Fibroblast of skin of left quadriceps (primary cell): Measurements from ENCODE around the gene CLCNKB.
"Not testable (repeated sequence)": the region's sequence is repeated elsewhere in the genome, so short reads cannot be mapped to it uniquely, and the experiment has no call there.

ENCODE experiments used
- DNase-seq, 2 experiments: peaks; one replicate each; pipeline ENCODE4 v3.0.0-alpha.2; 2013; ENCODE audit warnings: low read depth in 2 of 2

CLCNKB gene

GRCh38 chr1:16032388-16033102 lies 11.0 kb upstream of the CLCNKB start:
- DNase-seq: peak; percentile 58 to 64

GRCh38 chr1:16033103-16033632 lies 10.4 kb upstream of the CLCNKB start:
- DNase-seq: not testable (repeated sequence)

- DNase-seq: not testable (repeated sequence)
These were observed 7.1 kb upstream of the CLCNKB start for GRCh38 chr1:16036461-16036860.

GRCh38 chr1:16038620-16038912 lies 5.0 kb upstream of the CLCNKB start:
- DNase-seq: no peak

GRCh38 chr1:16039871-16040270 lies 3.7 kb upstream of the CLCNKB start:
- DNase-seq: not testable (repeated sequence)

GRCh38 chr1:16041200-16041599 lies 2.4 kb upstream of the CLCNKB start:
- DNase-seq: no peak

- DNase-seq: no peak
These were observed 1.5 kb upstream of the CLCNKB start for GRCh38 chr1:16042096-16042495.

- not testable (repeated sequence) for DNase-seq
These were observed 928 bp upstream of the CLCNKB start for GRCh38 chr1:16042654-16043053.

GRCh38 chr1:16043950-16044349 lies 368 bp downstream of the CLCNKB start:
- no peak for DNase-seq

- no peak for DNase-seq
These were observed 3.3 kb downstream of the CLCNKB start for GRCh38 chr1:16046842-16047241.

GRCh38 chr1:16047791-16048475 lies 4.4 kb downstream of the CLCNKB start:
- no peak for DNase-seq

GRCh38 chr1:16048573-16049189 lies 5.1 kb downstream of the CLCNKB start:
- peak; percentile 21 to 33 for DNase-seq

- DNase-seq: no peak
These were observed 6.7 kb downstream of the CLCNKB start for GRCh38 chr1:16050328-16050727.

GRCh38 chr1:16051039-16051438 lies 7.5 kb downstream of the CLCNKB start:
- DNase-seq: no peak

GRCh38 chr1:16051949-16052348 lies 8.4 kb downstream of the CLCNKB start:
- not testable (repeated sequence) for DNase-seq

- DNase-seq: no peak
These were observed 10.4 kb downstream of the CLCNKB start for GRCh38 chr1:16053781-16054502.

GRCh38 chr1:16054598-16055540 lies 11.3 kb downstream of the CLCNKB start:
- DNase-seq: no peak

GRCh38 chr1:16055613-16056520 lies 12.3 kb downstream of the CLCNKB start:
- DNase-seq: peak; percentile 31 to 38

- not testable (repeated sequence) for DNase-seq
These were observed 12.9 kb downstream of the CLCNKB start for GRCh38 chr1:16056521-16056912.
